SK-N-SH (cell line): ENCODE data around the gene TMEM243.

Source experiments
- EZH2phosphoT487 ChIP-seq: fragments of 200-600 bp; sonication (generic); IDR thresholded peaks from 2 replicates; pipeline ENCODE4 v1.6.1; 2017; ENCODE audit warnings: low read depth, mixed run types, mild to moderate bottlenecking, antibody characterized with exemption, moderate library complexity, borderline replicate concordance
- NFIC ChIP-seq: IDR thresholded peaks from 2 replicates; pipeline ENCODE4 v1.4.0; 2012; ENCODE audit warnings: borderline replicate concordance
- TF ChIP-seq, protein P1 (sequence below): fragments of 200-600 bp; sonication (generic); IDR thresholded peaks from 2 replicates; pipeline ENCODE4 v1.6.1; 2017; ENCODE audit warnings: antibody characterized with exemption, mild to moderate bottlenecking, moderate library complexity
- TF ChIP-seq, protein P2 (sequence below): IDR thresholded peaks from 2 replicates; pipeline ENCODE4 v1.4.0; 2012; ENCODE audit warnings: low read depth, borderline replicate concordance

DNA sequence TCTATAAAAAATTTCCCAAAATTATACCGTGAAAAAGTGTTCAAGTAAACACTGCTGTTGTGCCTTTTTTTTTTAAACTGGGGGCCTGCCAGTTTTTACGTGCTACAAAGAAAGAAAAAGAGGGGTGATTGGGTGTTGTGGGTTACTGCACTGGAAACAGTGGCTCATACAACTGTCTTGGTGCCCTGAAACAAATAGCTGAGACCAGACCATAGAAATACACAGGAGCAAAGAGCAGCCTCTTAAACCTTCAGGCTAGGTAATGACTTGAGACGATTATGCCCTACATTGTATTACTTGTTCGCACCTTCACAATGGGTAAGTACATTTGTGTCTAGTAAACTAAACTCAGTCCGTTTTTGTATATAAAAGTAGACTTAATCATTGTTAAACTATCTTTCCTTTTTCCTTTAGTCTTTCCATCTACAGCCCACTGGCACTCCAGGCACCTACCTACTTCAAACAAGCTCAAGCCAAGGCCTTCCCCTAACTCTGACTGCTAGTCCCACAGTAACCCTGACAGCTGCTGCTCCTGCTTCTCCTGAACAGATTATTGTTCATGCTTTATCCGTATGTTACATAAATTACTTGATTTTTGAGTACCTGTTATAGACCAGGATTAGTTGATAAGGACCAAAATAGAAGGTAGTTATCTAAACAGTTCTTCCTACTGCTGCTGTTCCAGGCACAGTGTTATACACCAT is 26.6 kb downstream of the TMEM243 start:
- TF ChIP-seq, protein P1, sequence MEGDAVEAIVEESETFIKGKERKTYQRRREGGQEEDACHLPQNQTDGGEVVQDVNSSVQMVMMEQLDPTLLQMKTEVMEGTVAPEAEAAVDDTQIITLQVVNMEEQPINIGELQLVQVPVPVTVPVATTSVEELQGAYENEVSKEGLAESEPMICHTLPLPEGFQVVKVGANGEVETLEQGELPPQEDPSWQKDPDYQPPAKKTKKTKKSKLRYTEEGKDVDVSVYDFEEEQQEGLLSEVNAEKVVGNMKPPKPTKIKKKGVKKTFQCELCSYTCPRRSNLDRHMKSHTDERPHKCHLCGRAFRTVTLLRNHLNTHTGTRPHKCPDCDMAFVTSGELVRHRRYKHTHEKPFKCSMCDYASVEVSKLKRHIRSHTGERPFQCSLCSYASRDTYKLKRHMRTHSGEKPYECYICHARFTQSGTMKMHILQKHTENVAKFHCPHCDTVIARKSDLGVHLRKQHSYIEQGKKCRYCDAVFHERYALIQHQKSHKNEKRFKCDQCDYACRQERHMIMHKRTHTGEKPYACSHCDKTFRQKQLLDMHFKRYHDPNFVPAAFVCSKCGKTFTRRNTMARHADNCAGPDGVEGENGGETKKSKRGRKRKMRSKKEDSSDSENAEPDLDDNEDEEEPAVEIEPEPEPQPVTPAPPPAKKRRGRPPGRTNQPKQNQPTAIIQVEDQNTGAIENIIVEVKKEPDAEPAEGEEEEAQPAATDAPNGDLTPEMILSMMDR, result no peak
- TF ChIP-seq EZH2phosphoT487 (no peak), NFIC (no peak)
- TF ChIP-seq, protein P2, sequence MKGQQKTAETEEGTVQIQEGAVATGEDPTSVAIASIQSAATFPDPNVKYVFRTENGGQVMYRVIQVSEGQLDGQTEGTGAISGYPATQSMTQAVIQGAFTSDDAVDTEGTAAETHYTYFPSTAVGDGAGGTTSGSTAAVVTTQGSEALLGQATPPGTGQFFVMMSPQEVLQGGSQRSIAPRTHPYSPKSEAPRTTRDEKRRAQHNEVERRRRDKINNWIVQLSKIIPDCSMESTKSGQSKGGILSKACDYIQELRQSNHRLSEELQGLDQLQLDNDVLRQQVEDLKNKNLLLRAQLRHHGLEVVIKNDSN, result no peak
